NB4 (cell line): ENCODE results near the gene LRFN3.

Source experiments
- MAX ChIP-seq: IDR thresholded peaks from 2 replicates; pipeline ENCODE4 v1.6.1; 2011; ENCODE audit warnings: low read depth, low read length
- MYC ChIP-seq: IDR thresholded peaks from 2 replicates; pipeline ENCODE4 v1.6.1; 2011; ENCODE audit warnings: low read depth, low read length
- POLR2A ChIP-seq: IDR thresholded peaks from 2 replicates; pipeline ENCODE4 v1.6.1; 2011; ENCODE audit warnings: mild to moderate bottlenecking; ENCODE audit not compliant: insufficient read length; ENCODE audit errors: extremely low read depth
- TF ChIP-seq, protein P1 (sequence below): IDR thresholded peaks from one replicate; pipeline ENCODE4 v1.5.1; 2012; ENCODE audit warnings: low read depth, low read length

GRCh38 chr19:35888398-35888797 is 47.8 kb upstream of the LRFN3 start:
- TF ChIP-seq, protein P1, sequence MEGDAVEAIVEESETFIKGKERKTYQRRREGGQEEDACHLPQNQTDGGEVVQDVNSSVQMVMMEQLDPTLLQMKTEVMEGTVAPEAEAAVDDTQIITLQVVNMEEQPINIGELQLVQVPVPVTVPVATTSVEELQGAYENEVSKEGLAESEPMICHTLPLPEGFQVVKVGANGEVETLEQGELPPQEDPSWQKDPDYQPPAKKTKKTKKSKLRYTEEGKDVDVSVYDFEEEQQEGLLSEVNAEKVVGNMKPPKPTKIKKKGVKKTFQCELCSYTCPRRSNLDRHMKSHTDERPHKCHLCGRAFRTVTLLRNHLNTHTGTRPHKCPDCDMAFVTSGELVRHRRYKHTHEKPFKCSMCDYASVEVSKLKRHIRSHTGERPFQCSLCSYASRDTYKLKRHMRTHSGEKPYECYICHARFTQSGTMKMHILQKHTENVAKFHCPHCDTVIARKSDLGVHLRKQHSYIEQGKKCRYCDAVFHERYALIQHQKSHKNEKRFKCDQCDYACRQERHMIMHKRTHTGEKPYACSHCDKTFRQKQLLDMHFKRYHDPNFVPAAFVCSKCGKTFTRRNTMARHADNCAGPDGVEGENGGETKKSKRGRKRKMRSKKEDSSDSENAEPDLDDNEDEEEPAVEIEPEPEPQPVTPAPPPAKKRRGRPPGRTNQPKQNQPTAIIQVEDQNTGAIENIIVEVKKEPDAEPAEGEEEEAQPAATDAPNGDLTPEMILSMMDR = no peak
- TF ChIP-seq POLR2A (no peak), MAX (no peak), MYC (no peak)
